GM10847 (cell line): ENCODE results near the gene FBLN1.

Source experiments
- POLR2A ChIP-seq: IDR thresholded peaks from 2 replicates; pipeline ENCODE4 v1.6.1; 2011; ENCODE audit not compliant: insufficient read length; ENCODE audit errors: extremely low read depth

The FBLN1 gene

DNA sequence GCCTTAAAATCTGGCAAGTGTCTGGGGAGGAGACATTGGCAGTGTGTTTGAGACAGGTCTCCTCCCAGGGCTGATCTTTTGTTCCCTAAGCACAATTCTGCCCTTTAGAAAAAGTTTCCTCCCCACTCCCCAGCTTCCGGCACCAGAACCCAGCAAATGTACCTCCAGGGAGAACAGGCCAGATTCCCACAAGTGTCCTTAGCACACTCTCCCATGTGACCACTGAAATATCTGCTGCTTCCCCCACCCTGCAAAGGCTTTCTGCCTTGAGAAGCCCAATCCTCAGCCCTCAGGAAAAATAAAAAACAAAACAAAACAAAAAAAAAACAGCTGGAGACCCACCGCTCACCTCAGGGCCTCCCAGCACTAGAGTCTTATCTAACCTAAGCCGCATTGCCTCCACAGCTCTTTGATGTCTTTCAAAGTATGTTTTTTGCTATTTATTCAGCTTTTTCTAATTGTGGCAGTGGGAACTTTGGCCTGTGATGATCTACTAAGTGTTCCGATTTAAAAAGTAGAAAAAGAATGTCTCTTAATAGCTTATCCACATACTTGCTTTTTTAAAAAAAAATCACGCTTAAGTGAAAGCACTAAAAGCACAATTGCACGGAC is 29.0 kb upstream of the FBLN1 start:
- TF ChIP-seq POLR2A = no peak

DNA sequence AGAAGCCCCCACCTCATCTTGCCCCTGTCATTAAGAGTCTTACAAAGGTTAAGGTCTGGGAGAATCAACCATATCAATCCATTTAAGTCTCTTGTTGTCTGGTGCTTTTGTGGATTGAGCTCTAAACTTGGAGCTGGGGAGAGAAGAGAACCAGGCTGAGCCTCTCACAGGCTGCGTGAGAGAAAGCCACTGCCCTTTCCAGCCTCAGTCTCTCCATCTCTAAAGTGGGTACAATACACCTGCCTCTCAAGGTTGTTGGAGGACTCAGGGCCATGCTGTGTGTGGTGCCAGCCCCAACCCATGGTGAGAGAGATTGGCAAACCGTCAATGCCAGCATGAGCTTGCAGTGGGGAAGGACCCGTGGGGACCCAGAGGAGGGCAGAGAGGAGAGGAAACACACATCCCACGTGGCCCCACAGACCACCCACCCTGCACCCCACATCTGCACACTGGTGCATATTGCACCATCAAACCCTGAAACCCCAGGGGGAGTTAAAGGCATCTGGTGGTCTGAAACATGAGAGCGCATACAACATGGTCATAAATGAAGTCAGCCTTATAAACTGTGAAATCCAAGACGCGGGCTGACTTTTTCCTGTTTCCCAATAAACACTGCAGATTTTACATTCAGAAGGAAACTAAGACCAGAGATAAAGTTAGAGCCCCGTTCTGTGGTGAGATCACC is 27.5 kb upstream of the FBLN1 start:
- no peak for TF ChIP-seq POLR2A

GRCh38 chr22:45475851-45476514 is 26.7 kb upstream of the FBLN1 start:
- TF ChIP-seq POLR2A = no peak

DNA sequence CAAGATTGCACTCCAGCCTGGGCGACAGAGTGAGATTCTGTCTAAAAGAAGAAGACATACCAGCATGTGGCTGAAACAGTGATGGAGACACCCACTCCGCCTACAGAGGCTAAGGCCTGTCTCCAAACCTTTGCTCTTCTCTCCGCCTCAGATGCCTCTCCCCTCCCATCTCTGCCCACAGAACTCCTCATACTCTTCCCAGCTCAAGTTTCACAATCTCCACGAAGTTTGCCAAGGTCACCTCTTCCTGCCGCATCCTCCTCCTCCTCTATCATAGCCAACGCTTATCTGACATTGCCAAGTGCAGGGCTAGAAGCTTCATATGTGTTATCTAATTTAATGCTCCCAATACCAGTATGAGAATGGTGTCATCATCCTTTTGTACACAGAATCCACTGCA is 25.9 kb upstream of the FBLN1 start:
- TF ChIP-seq POLR2A = no peak

- no peak for TF ChIP-seq POLR2A
Measured at GRCh38 chr22:45477366-45478107, 25.1 kb upstream of the FBLN1 start.

DNA sequence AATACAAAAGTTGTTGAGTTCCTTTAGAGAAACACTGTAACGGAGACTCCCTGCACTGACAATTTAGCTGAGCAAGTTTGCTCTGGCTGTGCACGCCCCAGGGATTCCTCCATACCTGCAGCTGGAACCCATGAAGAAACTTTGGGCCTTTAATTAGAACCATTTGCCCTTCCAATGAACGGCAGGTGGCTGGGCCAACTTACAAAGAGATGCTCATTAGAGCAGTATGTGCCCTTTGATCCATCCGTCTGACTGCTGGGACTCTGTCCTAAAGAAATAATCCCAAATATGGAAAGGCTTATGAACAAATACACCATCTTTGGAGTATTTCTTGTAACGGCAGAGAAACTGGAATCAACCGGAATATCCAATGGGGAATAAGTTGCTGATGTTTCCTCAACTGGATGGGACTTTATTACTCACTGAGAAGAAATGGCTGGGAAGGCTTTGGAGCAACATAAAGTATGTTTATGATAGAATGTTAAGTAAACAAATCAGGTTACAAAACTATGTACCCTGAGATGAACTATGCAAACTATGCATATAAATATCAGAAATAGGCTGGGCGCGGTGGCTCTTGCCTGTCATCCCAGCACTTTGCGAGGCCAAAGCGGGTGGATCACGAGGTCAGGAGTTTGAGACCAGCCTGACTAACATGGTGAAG is 24.4 kb upstream of the FBLN1 start:
- TF ChIP-seq POLR2A = no peak

DNA sequence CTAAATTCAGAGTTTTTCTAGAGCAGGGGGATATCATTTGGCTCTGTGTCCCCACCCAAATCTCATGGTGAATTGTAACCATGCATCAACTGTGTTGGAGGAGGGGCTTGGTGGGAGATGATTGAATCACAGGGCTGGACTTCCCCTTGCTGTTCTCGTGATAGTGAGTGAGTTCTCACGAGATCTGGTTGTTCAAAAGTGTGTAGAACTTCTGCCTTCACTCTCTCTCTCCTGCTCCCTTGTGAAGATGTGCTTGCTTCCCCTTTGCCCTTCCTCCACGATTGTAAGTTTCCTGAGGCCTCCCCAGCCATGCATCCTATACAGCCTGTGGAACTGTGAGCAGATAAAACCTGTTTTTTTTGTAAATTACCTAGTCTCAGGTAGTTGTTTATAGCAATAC is 22.0 kb upstream of the FBLN1 start:
- no peak for TF ChIP-seq POLR2A

DNA sequence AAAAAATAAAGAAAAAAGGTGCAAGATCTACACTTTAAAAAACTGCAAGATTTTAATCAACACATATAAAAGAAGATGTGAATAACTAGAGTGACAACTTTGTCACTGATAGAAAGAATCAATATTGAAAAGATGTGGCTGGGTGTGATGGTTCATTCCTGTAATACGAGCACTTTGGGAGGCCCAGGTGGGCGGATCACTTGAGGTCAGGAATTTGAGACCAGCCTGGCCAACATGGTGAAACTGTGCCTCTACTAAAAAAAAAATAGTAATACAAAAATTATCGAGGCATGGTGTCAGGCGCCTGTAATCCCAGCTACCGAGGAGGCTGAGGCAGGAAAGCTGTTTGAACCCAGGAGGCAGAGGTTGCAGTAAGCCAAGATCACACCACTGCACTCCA is 21.0 kb upstream of the FBLN1 start:
- no peak for TF ChIP-seq POLR2A

DNA sequence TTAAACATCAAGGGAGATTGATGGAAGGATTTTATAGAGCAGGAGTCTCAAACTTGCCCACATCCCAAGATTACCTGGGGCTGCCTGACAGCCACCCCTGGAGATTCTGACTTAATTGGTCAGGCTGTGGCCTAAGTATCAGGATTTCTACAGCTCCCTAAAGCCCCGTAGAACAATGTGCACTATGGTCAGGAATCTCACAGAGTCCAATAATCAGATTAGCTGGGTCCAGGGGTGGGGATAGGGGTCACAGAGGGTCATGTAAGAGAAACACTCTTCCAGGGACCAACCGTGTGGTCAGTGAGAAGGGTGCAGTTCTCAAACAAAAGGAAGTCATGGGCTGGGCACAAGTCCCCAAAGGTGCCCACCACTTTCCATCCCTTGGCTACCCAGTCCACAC is 20.5 kb upstream of the FBLN1 start:
- TF ChIP-seq POLR2A = no peak

DNA sequence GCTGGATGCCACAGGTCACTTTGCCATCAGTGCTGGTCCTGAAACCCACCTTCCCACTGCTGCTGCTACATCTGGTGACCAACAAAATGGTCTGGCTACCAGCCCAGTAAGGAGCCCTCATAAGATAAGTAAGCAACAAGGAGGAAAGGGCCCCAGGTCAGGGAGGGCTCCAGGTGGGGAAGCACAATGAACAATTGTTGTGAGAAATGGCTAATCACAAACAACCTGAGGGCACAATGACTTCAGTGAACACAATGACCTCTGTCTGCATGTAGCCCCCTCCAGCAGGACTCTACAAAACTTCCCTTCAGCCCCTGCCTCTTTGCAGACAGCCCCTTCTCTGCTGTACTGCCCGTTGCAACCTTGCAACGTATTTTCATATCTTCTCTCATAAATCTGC is 19.4 kb upstream of the FBLN1 start:
- TF ChIP-seq POLR2A = no peak

- no peak for TF ChIP-seq POLR2A
Measured at GRCh38 chr22:45483918-45484499, 18.7 kb upstream of the FBLN1 start.

DNA sequence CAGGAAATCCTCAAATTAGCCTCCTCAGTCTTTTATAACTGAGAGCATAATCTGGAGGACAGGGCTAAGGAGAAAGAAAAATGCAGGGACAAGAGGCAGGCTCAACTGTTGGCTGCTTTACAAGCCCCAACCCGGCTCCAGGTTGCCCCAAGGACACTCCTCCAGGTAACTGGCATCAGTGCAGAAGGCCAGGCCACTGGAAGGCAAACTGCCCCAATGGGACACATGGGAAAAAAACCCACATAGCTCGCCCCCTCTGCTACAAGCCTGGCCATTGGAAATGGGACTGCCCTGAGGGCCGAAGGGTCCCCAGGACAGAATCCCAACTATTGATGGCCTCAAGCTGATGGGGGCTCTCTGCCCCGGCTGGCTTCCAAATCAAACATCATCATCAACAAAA is 17.9 kb upstream of the FBLN1 start:
- no peak for TF ChIP-seq POLR2A

GRCh38 chr22:45485261-45485660 is 17.4 kb upstream of the FBLN1 start:
- TF ChIP-seq POLR2A = no peak

GRCh38 chr22:45488764-45489370 is 13.8 kb upstream of the FBLN1 start:
- no peak for TF ChIP-seq POLR2A

DNA sequence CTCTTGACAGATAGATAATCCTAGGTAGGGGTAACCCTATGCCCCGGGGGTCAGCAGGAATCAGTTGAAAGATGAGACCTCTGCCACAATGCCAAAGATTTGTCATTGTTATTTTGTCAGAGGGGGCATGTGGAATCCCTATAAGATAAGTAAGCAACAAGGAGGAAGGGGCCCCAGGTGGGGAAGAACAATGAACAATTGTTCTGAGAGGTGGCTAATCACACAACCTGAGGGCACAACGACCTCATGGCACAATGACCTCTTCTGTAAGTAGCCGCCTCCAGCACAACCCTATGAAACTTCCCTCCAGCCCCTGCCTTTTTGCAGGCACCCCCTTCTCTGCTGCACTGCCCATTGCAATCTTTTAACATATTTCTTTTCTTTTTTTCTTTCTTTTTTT is 11.8 kb upstream of the FBLN1 start:
- no peak for TF ChIP-seq POLR2A

DNA sequence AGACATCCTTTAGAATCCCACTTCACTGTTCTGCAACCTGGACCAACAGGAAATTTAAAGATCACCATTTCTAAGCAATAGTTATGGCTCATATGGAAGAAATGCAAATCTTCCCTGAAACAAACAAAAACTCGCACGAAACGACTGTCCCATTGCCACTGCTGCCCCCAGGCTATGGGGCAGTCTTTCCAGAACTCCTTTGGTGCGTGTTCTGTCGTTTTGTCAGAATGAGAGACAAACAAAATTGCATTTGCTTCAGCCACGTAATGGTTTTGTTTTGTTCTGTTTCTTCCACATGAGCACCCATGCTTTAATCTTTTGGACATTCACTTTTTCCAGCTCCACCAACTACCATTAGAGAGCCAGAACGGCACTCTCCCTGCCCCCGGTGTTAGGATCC is 10.8 kb upstream of the FBLN1 start:
- no peak for TF ChIP-seq POLR2A
